ENCODE measurements around the gene SNED1. TPM values are rescaled to one million over a fixed set of nuclear protein-coding genes. Genes with fewer than 3 reads are reported as not detected.

Gene SNED1
- total and polyA plus RNA-seq, 2 experiments from 2014 or later: 1.5 to 2.8 TPM

GRCh38 chr2:241138471-241138870 is 140.1 kb downstream of the SNED1 start:
- Mint-ChIP-seq H3K27me3 (ENCODE audit: insufficient read depth, low read depth, poor library complexity) (no peaks in the 10 kb centered on the region), H3K36me3 (ENCODE audit: low read depth) (peaks cover 49% of the 10 kb centered on the region)
- H3K27me3 ChIP-seq (ENCODE audit: insufficient read depth): no peaks in the 10 kb centered on the region

More at GRCh38 chr2:241138471-241138870, 140.1 kb downstream of the SNED1 start:
- Histone ChIP-seq H3K36me3 (ENCODE audit: insufficient read depth) (peaks cover 14% of the 10 kb centered on the region), H3K4me3 (no peak overlapping the region), H3F3A (replicated peaks; ENCODE audit: low read depth) (no peaks in the 10 kb centered on the region), H3K9me2 (ENCODE audit: insufficient read depth) (no peaks in the 10 kb centered on the region), H3K4me2 (no peak overlapping the region), H4K20me1 (replicated peaks; ENCODE audit: insufficient read depth) (no peaks in the 10 kb centered on the region; the same call in 1 of the 2 replicates), H2AFZ (no peak overlapping the region), H3K27ac (ENCODE audit: low read depth) (no peak overlapping the region), H3K4me1 (ENCODE audit: insufficient read depth) (no peaks in the 10 kb centered on the region), H3K79me2 (replicated peaks; ENCODE audit: insufficient read depth) (0 out of 2 replicates have a peak, but pooled peaks cover 12% of the 10 kb centered on the region)
- DNase-seq (ENCODE audit: low spot score) (no peak), ATAC-seq (no peak)
- Mint-ChIP-seq H3K4me1 (no peaks in the 10 kb centered on the region), H3K4me3 (no peak overlapping the region), H3K27ac (no peak overlapping the region), H3K9me3 (no peaks in the 10 kb centered on the region)
- TF ChIP-seq ETS1 (IDR thresholded peaks at IDR 0.05) (no peak), POLR2AphosphoS5 (IDR thresholded peaks at IDR 0.05; ENCODE audit: low read depth) (no peak), CTCF (conservative IDR thresholded peaks at IDR 0.05; ENCODE audit: low read depth in 2 of 2) (no peak), NANOG (IDR thresholded peaks at IDR 0.05; ENCODE audit: borderline replicate concordance) (no peak), CREB1 (CRISPR knock-in tag; IDR thresholded peaks at IDR 0.05; ENCODE audit: low read depth) (no peak), JUNB (IDR thresholded peaks at IDR 0.05; ENCODE audit: unreplicated experiment) (no peak), STAT1 (IDR thresholded peaks at IDR 0.05; ENCODE audit: unreplicated experiment) (no peak), EZH2phosphoT487 (IDR thresholded peaks at IDR 0.05; ENCODE audit: unreplicated experiment) (no peak), ZNF114 (CRISPR knock-in tag; IDR thresholded peaks at IDR 0.05) (no peak), ZNF331 (CRISPR knock-in tag; IDR thresholded peaks at IDR 0.05; ENCODE audit: low read depth) (no peak), EZH2 (IDR thresholded peaks at IDR 0.05; ENCODE audit: low read depth, unreplicated experiment) (no peak)
- TF ChIP-seq, protein P1, sequence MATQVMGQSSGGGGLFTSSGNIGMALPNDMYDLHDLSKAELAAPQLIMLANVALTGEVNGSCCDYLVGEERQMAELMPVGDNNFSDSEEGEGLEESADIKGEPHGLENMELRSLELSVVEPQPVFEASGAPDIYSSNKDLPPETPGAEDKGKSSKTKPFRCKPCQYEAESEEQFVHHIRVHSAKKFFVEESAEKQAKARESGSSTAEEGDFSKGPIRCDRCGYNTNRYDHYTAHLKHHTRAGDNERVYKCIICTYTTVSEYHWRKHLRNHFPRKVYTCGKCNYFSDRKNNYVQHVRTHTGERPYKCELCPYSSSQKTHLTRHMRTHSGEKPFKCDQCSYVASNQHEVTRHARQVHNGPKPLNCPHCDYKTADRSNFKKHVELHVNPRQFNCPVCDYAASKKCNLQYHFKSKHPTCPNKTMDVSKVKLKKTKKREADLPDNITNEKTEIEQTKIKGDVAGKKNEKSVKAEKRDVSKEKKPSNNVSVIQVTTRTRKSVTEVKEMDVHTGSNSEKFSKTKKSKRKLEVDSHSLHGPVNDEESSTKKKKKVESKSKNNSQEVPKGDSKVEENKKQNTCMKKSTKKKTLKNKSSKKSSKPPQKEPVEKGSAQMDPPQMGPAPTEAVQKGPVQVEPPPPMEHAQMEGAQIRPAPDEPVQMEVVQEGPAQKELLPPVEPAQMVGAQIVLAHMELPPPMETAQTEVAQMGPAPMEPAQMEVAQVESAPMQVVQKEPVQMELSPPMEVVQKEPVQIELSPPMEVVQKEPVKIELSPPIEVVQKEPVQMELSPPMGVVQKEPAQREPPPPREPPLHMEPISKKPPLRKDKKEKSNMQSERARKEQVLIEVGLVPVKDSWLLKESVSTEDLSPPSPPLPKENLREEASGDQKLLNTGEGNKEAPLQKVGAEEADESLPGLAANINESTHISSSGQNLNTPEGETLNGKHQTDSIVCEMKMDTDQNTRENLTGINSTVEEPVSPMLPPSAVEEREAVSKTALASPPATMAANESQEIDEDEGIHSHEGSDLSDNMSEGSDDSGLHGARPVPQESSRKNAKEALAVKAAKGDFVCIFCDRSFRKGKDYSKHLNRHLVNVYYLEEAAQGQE (IDR thresholded peaks at IDR 0.05; ENCODE audit: unreplicated experiment): no peak
- TF ChIP-seq, protein P2, sequence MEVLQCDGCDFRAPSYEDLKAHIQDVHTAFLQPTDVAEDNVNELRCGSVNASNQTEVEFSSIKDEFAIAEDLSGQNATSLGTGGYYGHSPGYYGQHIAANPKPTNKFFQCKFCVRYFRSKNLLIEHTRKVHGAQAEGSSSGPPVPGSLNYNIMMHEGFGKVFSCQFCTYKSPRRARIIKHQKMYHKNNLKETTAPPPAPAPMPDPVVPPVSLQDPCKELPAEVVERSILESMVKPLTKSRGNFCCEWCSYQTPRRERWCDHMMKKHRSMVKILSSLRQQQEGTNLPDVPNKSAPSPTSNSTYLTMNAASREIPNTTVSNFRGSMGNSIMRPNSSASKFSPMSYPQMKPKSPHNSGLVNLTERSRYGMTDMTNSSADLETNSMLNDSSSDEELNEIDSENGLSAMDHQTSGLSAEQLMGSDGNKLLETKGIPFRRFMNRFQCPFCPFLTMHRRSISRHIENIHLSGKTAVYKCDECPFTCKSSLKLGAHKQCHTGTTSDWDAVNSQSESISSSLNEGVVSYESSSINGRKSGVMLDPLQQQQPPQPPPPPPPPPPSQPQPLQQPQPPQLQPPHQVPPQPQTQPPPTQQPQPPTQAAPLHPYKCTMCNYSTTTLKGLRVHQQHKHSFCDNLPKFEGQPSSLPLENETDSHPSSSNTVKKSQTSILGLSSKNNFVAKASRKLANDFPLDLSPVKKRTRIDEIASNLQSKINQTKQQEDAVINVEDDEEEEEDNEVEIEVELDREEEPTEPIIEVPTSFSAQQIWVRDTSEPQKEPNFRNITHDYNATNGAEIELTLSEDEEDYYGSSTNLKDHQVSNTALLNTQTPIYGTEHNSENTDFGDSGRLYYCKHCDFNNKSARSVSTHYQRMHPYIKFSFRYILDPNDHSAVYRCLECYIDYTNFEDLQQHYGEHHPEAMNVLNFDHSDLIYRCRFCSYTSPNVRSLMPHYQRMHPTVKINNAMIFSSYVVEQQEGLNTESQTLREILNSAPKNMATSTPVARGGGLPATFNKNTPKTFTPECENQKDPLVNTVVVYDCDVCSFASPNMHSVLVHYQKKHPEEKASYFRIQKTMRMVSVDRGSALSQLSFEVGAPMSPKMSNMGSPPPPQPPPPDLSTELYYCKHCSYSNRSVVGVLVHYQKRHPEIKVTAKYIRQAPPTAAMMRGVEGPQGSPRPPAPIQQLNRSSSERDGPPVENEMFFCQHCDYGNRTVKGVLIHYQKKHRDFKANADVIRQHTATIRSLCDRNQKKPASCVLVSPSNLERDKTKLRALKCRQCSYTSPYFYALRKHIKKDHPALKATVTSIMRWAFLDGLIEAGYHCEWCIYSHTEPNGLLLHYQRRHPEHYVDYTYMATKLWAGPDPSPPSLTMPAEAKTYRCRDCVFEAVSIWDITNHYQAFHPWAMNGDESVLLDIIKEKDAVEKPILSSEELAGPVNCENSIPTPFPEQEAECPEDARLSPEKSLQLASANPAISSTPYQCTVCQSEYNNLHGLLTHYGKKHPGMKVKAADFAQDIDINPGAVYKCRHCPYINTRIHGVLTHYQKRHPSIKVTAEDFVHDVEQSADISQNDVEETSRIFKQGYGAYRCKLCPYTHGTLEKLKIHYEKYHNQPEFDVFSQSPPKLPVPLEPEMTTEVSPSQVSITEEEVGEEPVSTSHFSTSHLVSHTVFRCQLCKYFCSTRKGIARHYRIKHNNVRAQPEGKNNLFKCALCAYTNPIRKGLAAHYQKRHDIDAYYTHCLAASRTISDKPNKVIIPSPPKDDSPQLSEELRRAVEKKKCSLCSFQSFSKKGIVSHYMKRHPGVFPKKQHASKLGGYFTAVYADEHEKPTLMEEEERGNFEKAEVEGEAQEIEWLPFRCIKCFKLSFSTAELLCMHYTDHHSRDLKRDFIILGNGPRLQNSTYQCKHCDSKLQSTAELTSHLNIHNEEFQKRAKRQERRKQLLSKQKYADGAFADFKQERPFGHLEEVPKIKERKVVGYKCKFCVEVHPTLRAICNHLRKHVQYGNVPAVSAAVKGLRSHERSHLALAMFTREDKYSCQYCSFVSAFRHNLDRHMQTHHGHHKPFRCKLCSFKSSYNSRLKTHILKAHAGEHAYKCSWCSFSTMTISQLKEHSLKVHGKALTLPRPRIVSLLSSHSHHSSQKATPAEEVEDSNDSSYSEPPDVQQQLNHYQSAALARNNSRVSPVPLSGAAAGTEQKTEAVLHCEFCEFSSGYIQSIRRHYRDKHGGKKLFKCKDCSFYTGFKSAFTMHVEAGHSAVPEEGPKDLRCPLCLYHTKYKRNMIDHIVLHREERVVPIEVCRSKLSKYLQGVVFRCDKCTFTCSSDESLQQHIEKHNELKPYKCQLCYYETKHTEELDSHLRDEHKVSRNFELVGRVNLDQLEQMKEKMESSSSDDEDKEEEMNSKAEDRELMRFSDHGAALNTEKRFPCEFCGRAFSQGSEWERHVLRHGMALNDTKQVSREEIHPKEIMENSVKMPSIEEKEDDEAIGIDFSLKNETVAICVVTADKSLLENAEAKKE (CRISPR knock-in tag; IDR thresholded peaks at IDR 0.05): no peak

Data from GM23338 (cell line).